IPS-20b (cell line): ENCODE results near the gene ENO1.

ENCODE experiments used
- H3K27ac ChIP-seq: one replicate; pipeline ENCODE4 v1.5.1; 2013; ENCODE audit warnings: low read length
- H3K27me3 ChIP-seq: 2 replicates; pipeline ENCODE4 v1.6.1; 2013; ENCODE audit warnings: mild to moderate bottlenecking, low read length, inconsistent platforms; ENCODE audit not compliant: insufficient read depth
- H3K36me3 ChIP-seq: 2 replicates; pipeline ENCODE4 v1.6.1; 2013; ENCODE audit warnings: low read depth, mild to moderate bottlenecking, inconsistent platforms, low read length, moderate library complexity; ENCODE audit not compliant: insufficient read depth
- H3K4me1 ChIP-seq: 2 replicates; pipeline ENCODE4 v1.6.1; 2013; ENCODE audit warnings: mild to moderate bottlenecking, control low read depth, inconsistent platforms, low read length, moderate library complexity; ENCODE audit not compliant: insufficient read depth
- H3K4me3 ChIP-seq: 2 replicates; pipeline ENCODE4 v1.5.1; 2013; ENCODE audit warnings: mild to moderate bottlenecking, low read length, inconsistent platforms
- H3K9ac ChIP-seq: 2 replicates; pipeline ENCODE4 v1.6.1; 2013; ENCODE audit warnings: low read depth, mild to moderate bottlenecking, inconsistent platforms, low read length, moderate library complexity
- H3K9me3 ChIP-seq: 2 replicates; pipeline ENCODE4 v1.6.1; 2013; ENCODE audit warnings: mild to moderate bottlenecking, low read depth, low read length, inconsistent platforms; ENCODE audit not compliant: insufficient read depth

The ENO1 gene

GRCh38 chr1:8866792-8867415 is 11.6 kb downstream of the ENO1 start:
- H3K27me3 ChIP-seq = no peaks in the 10 kb centered on the region
- H3K4me3 ChIP-seq = no peak overlapping the region
- H3K9me3 ChIP-seq = no peaks in the 10 kb centered on the region
- no peak overlapping the region for H3K9ac ChIP-seq
- H3K4me1 ChIP-seq = peaks cover 8% of the 10 kb centered on the region; the same call in 1 of the 2 replicates
- peaks cover 100% of the 10 kb centered on the region for H3K36me3 ChIP-seq
- no peak overlapping the region for H3K27ac ChIP-seq

- Histone ChIP-seq H3K4me3 (no peak overlapping the region), H3K36me3 (peaks cover 100% of the 10 kb centered on the region), H3K4me1 (peaks cover 8% of the 10 kb centered on the region; the same call in 1 of the 2 replicates), H3K9me3 (no peaks in the 10 kb centered on the region), H3K27me3 (no peaks in the 10 kb centered on the region), H3K27ac (no peak overlapping the region), H3K9ac (no peak overlapping the region)
Measured at GRCh38 chr1:8866173-8866791, 12.2 kb downstream of the ENO1 start.

- H3K4me3 ChIP-seq = no peak overlapping the region
- H3K9me3 ChIP-seq = no peaks in the 10 kb centered on the region
- peaks cover 100% of the 10 kb centered on the region for H3K36me3 ChIP-seq
- no peak overlapping the region for H3K27ac ChIP-seq
- peaks cover 8% of the 10 kb centered on the region; the same call in 1 of the 2 replicates for H3K4me1 ChIP-seq
- H3K9ac ChIP-seq = no peak overlapping the region
- H3K27me3 ChIP-seq = no peaks in the 10 kb centered on the region
Measured at GRCh38 chr1:8864713-8865344, 13.7 kb downstream of the ENO1 start.

- Histone ChIP-seq H3K9me3 (no peaks in the 10 kb centered on the region), H3K4me1 (peaks cover 8% of the 10 kb centered on the region; the same call in 1 of the 2 replicates), H3K9ac (no peak overlapping the region), H3K36me3 (peaks cover 100% of the 10 kb centered on the region), H3K27me3 (no peaks in the 10 kb centered on the region), H3K27ac (no peak overlapping the region), H3K4me3 (no peak overlapping the region)
Measured at GRCh38 chr1:8863794-8864233, 14.7 kb downstream of the ENO1 start.

- H3K4me3 ChIP-seq = no peak overlapping the region
- H3K4me1 ChIP-seq = peaks cover 13% of the 10 kb centered on the region; the same call in 1 of the 2 replicates
- H3K36me3 ChIP-seq = peaks cover 100% of the 10 kb centered on the region
- H3K9me3 ChIP-seq = no peaks in the 10 kb centered on the region
- no peaks in the 10 kb centered on the region for H3K27me3 ChIP-seq
- no peak overlapping the region for H3K9ac ChIP-seq
- no peak overlapping the region for H3K27ac ChIP-seq
Measured at GRCh38 chr1:8863138-8863537, 15.3 kb downstream of the ENO1 start.

- Histone ChIP-seq H3K4me1 (peaks cover 14% of the 10 kb centered on the region; the same call in 1 of the 2 replicates), H3K27ac (no peak overlapping the region), H3K9me3 (no peaks in the 10 kb centered on the region), H3K27me3 (no peaks in the 10 kb centered on the region), H3K4me3 (no peak overlapping the region), H3K9ac (no peak overlapping the region), H3K36me3 (peaks cover 100% of the 10 kb centered on the region)
Measured at GRCh38 chr1:8862528-8862927, 16.0 kb downstream of the ENO1 start.

- Histone ChIP-seq H3K27ac (no peak overlapping the region), H3K9ac (no peak overlapping the region), H3K36me3 (peaks cover 94% of the 10 kb centered on the region), H3K4me3 (no peak overlapping the region), H3K27me3 (no peaks in the 10 kb centered on the region), H3K9me3 (no peaks in the 10 kb centered on the region), H3K4me1 (peaks cover 14% of the 10 kb centered on the region; the same call in 1 of the 2 replicates)
Measured at GRCh38 chr1:8860738-8861516, 17.6 kb downstream of the ENO1 start.

- Histone ChIP-seq H3K27me3 (no peaks in the 10 kb centered on the region), H3K9me3 (no peaks in the 10 kb centered on the region), H3K9ac (no peak overlapping the region), H3K4me3 (no peak overlapping the region), H3K36me3 (peaks cover 75% of the 10 kb centered on the region), H3K4me1 (peaks cover 10% of the 10 kb centered on the region; the same call in 1 of the 2 replicates), H3K27ac (peak overlapping the region; percentile 71)
Measured at GRCh38 chr1:8858888-8859706, 19.4 kb downstream of the ENO1 start.

- H3K4me1 ChIP-seq = peaks cover 6% of the 10 kb centered on the region; the same call in 1 of the 2 replicates
- H3K36me3 ChIP-seq = peaks cover 66% of the 10 kb centered on the region
- no peaks in the 10 kb centered on the region for H3K9me3 ChIP-seq
- no peaks in the 10 kb centered on the region for H3K27me3 ChIP-seq
- H3K27ac ChIP-seq = peak overlapping the region; percentile 71
- H3K9ac ChIP-seq = peak overlapping the region; percentile 38; the same call in 1 of the 2 replicates
- no peak overlapping the region for H3K4me3 ChIP-seq
Measured at GRCh38 chr1:8858112-8858668, 20.3 kb downstream of the ENO1 start.

- no peak overlapping the region for H3K9ac ChIP-seq
Measured at GRCh38 chr1:8856689-8857412, 21.6 kb downstream of the ENO1 start.

More at GRCh38 chr1:8856689-8857412, 21.6 kb downstream of the ENO1 start:
- Histone ChIP-seq H3K9me3 (no peaks in the 10 kb centered on the region), H3K4me3 (no peak overlapping the region), H3K4me1 (peaks cover 6% of the 10 kb centered on the region; the same call in 1 of the 2 replicates), H3K27ac (peak overlapping the region; percentile 12), H3K27me3 (no peaks in the 10 kb centered on the region), H3K36me3 (peaks cover 53% of the 10 kb centered on the region)
